Activated naive CD8-positive, alpha-beta T cell (primary cell): ENCODE measurements around the gene KRTAP10-1.
"Not testable (repeated sequence)": the region's sequence is repeated elsewhere in the genome, so short reads cannot be mapped to it uniquely, and the experiment has no call there.

ENCODE experiments used
- H3K27ac Mint-ChIP-seq: one replicate; pipeline ENCODE4 v1.8.0; 2021; ENCODE audit warnings: mixed read lengths
- H3K27me3 Mint-ChIP-seq: one replicate; pipeline ENCODE4 v1.8.0; 2021; ENCODE audit warnings: mixed read lengths
- H3K36me3 Mint-ChIP-seq: one replicate; pipeline ENCODE4 v1.8.0; 2021; ENCODE audit warnings: mixed read lengths
- H3K4me1 Mint-ChIP-seq: one replicate; pipeline ENCODE4 v1.8.0; 2021; ENCODE audit warnings: low read depth, mixed read lengths
- H3K4me3 Mint-ChIP-seq: one replicate; pipeline ENCODE4 v1.8.0; 2021; ENCODE audit warnings: mild to moderate bottlenecking, mixed read lengths
- H3K9me3 Mint-ChIP-seq: one replicate; pipeline ENCODE4 v1.8.0; 2021; ENCODE audit warnings: low read depth, mixed read lengths

Gene KRTAP10-1

DNA sequence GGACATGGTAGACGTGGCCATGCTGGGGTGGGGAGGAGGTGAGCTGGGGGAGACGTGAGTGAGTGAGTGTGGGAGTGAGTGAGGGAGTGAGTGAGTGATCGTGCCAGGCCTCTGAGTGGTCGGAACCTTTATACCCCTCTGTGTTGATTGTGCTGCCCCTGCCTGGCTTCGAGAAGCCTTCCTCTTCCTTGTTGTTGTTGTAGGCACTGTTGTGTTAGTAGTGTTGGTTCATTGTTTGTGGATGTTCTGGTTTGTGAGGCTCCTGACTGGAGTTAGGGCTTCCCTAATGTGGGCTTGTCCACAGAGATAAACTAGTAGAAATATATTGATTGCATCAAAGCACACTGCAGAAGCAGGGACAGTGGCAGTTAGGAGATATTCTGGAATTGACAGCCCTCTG lies 18.7 kb upstream of the KRTAP10-1 start, which contains the start of gene KRTAP10-3:
Gene KRTAP10-3 (minus strand): TSS at position 101 of the 400 bp plus-strand sequence. CDS start 80 bp downstream, at position 21.
- Mint-ChIP-seq H3K9me3 (peaks cover 11% of the 10 kb centered on the region), H3K36me3 (peaks cover 8% of the 10 kb centered on the region), H3K27me3 (no peaks in the 10 kb centered on the region), H3K4me3 (no peak within 1 kb of the TSS), H3K27ac (no peak within 1 kb of the TSS), H3K4me1 (no peaks in the 10 kb centered on the region)

DNA sequence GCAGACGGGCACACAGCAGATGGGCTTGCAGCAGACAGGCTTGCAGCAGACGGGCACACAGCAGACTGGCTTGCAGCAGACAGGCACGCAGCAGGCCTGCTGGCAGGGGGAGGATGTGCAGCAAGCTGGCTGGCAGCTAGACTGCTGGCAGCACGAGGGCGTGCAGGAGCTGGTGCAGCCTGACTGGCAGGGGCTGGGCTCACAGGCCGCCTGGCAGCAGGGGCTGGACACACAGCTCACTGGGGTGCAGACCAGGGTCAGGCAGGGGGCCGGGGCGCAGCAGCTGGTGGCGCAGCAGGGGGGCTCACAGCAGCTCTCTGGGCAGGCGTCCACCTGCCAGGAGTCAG lies 18.3 kb upstream of the KRTAP10-1 start:
- not testable (repeated sequence) for H3K27ac Mint-ChIP-seq

DNA sequence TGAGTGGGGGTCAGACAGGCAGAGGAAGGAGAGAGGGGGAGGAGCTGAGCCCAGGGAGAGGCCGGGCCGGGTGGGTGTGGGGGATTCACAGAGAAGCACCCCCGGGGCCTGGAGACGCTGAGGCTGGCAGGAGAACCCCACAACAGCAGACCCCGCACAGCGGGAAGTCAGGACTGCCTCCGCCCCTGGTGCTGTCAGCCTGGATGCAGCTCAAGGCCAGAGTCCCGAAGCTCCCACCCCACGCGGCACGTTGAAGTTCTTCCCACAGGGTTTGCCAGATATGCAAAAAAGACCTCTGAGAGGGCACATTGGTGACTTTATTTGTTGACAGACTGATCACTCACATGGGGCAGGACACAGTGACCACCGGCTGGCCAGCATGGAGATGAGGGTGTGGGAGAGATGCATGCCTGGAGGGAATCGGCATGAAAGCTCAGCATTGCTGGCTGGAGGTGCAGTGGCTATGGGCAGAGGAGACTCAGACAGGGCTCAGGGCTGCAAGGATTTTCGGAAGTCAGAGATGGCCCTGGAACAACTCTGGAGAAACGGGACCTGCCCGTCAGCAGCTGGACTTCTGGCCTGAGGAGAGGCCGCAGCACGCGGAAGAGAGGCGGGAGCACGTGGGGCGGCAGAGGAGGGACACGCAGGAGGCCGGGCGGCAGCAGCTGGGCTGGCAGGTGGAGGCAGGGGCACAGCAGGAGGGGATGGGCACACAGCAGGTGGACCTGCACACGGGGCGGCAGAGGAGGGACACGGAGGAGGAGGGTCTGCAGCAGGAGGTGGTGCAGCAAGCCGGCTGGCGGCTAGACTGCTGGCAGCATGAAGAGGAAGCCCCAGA lies 17.7 kb upstream of the KRTAP10-1 start:
- Mint-ChIP-seq H3K36me3 (peaks cover 12% of the 10 kb centered on the region), H3K27ac (no peak overlapping the region), H3K4me3 (no peak overlapping the region), H3K4me1 (no peaks in the 10 kb centered on the region), H3K27me3 (no peaks in the 10 kb centered on the region), H3K9me3 (peaks cover 14% of the 10 kb centered on the region)

More for the DNA sequence above, 18.3 kb upstream of the KRTAP10-1 start:
- H3K27me3 Mint-ChIP-seq, H3K4me3 Mint-ChIP-seq, H3K4me1 Mint-ChIP-seq: not testable (repeated sequence)
- peaks cover 13% of the 10 kb centered on the region for H3K9me3 Mint-ChIP-seq
- H3K36me3 Mint-ChIP-seq = peaks cover 10% of the 10 kb centered on the region

DNA sequence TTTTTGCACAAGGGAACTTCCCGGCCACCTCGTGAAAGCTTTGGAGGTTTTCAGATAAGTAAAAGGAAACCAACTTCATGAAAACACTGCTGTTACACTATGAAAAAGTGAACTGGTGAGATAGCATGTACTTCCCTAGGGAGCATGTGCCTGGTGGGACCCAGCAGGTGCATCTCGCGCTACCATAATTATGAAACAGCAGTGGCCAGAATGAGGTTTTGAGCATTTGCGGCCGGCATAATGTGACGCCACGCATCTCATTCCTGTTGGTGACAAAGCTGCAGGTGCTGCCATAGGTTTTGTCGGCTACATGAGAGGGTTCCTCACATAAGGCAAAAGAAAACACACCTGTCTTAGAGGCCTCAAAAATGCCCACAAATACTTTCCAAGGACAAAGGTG lies 16.9 kb upstream of the KRTAP10-1 start:
- peaks cover 12% of the 10 kb centered on the region for H3K36me3 Mint-ChIP-seq
- no peaks in the 10 kb centered on the region for H3K27me3 Mint-ChIP-seq
- H3K9me3 Mint-ChIP-seq = peaks cover 14% of the 10 kb centered on the region
- H3K4me3 Mint-ChIP-seq = no peak overlapping the region
- H3K4me1 Mint-ChIP-seq = no peaks in the 10 kb centered on the region
- H3K27ac Mint-ChIP-seq = no peak overlapping the region

DNA sequence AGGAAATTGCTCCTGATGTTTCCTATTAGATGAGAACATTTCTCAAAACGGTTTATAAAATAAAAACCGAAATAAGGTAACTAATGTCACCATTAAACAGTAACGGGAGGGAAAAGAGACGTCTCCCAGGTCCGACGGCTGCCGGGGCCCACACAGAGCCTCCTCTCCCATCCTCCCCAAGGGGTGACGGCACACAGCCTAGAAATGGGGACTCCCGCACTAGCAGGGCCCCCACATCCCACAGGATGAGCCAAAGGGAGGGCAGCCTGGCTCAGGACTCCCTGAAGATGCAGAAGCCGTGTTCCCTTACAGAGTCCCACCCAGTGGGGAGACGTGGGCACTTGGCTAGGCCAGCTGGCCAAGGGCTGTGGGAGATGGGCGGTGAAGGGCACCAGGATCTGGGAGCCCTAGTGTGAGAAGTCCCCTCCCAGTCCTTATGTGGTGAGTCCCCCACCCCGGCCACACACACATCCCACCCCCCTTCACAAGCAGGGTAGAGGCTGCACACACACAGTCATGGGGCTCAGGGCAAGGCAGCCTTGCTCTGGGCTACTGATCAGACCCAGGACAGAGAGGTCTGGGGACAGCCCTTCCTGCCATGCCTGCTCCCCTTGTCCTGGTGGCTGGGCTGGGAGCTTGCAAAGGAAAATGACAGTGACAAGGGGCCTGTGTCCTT lies 15.3 kb upstream of the KRTAP10-1 start:
- H3K9me3 Mint-ChIP-seq = peaks cover 9% of the 10 kb centered on the region
- H3K36me3 Mint-ChIP-seq = peaks cover 9% of the 10 kb centered on the region
- no peak overlapping the region for H3K27ac Mint-ChIP-seq
- H3K4me3 Mint-ChIP-seq = no peak overlapping the region
- no peaks in the 10 kb centered on the region for H3K27me3 Mint-ChIP-seq
- H3K4me1 Mint-ChIP-seq = peaks cover 3% of the 10 kb centered on the region

- Mint-ChIP-seq H3K36me3 (peaks cover 9% of the 10 kb centered on the region), H3K4me3 (no peak overlapping the region), H3K27ac (no peak overlapping the region), H3K27me3 (no peaks in the 10 kb centered on the region), H3K9me3 (peaks cover 8% of the 10 kb centered on the region), H3K4me1 (peaks cover 22% of the 10 kb centered on the region)
These were observed 12.7 kb upstream of the KRTAP10-1 start for GRCh38 chr21:44552681-44553080.

GRCh38 chr21:44552136-44552535 lies 12.1 kb upstream of the KRTAP10-1 start:
- Mint-ChIP-seq H3K36me3 (peaks cover 11% of the 10 kb centered on the region), H3K9me3 (peaks cover 12% of the 10 kb centered on the region), H3K27me3 (no peaks in the 10 kb centered on the region), H3K27ac (no peak overlapping the region), H3K4me1 (peaks cover 27% of the 10 kb centered on the region), H3K4me3 (no peak overlapping the region)

GRCh38 chr21:44551340-44551961 lies 11.5 kb upstream of the KRTAP10-1 start, which contains the start of gene KRTAP10-2:
KRTAP10-2 (minus strand) TSS chr21:44551505; CDS start chr21:44551458, 47 bp downstream.
- Mint-ChIP-seq H3K36me3 (peaks cover 15% of the 10 kb centered on the region), H3K4me3 (no peak within 1 kb of the TSS), H3K27ac (no peak within 1 kb of the TSS), H3K4me1 (peaks cover 33% of the 10 kb centered on the region), H3K9me3 (peaks cover 19% of the 10 kb centered on the region), H3K27me3 (no peaks in the 10 kb centered on the region)

- peaks cover 33% of the 10 kb centered on the region for H3K4me1 Mint-ChIP-seq
- H3K4me3 Mint-ChIP-seq = no peak overlapping the region
- H3K36me3 Mint-ChIP-seq = peaks cover 15% of the 10 kb centered on the region
- no peak overlapping the region for H3K27ac Mint-ChIP-seq
- H3K9me3 Mint-ChIP-seq = peaks cover 19% of the 10 kb centered on the region
- H3K27me3 Mint-ChIP-seq = no peaks in the 10 kb centered on the region
These were observed 10.8 kb upstream of the KRTAP10-1 start for GRCh38 chr21:44550807-44551206.

- not testable (repeated sequence) for H3K27me3 Mint-ChIP-seq, H3K27ac Mint-ChIP-seq, H3K4me3 Mint-ChIP-seq
- H3K9me3 Mint-ChIP-seq = peaks cover 24% of the 10 kb centered on the region
- peaks cover 33% of the 10 kb centered on the region for H3K4me1 Mint-ChIP-seq
- H3K36me3 Mint-ChIP-seq = peaks cover 20% of the 10 kb centered on the region
These were observed 10.3 kb upstream of the KRTAP10-1 start for GRCh38 chr21:44550285-44550684.

DNA sequence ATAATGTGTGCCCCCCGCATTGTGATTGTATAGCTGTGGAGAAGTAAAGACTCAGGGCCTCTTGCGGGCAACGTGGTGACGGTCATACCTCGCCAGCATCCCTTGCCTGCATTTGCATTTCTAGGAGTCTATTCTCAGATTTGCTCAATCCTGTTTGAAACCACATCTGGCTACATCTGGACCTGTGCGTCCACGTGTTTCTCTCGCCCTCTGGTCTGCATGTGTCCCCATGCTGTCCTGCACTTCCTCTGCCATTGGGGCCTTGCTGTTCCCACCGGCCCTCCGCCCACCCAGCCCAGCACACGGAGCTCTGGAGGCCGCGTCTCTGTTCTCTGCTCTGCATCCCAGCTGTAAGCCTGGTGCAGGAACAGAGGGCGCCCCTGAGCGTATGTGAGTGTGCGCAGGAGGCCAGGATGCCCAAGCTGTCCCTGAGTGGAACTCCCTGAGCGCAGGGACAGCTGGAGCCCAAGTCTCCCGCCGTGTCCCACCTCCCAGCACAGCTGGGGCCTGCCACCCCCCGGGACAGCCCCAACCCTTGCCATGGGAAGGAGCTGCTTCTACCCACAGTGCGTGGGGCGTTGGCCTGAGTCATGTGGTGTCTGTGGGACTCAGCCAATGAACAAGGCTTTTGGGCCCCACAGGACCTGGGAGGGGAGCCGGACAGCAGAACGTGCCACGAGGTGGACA lies 9.7 kb upstream of the KRTAP10-1 start:
- H3K27me3 Mint-ChIP-seq = no peaks in the 10 kb centered on the region

DNA sequence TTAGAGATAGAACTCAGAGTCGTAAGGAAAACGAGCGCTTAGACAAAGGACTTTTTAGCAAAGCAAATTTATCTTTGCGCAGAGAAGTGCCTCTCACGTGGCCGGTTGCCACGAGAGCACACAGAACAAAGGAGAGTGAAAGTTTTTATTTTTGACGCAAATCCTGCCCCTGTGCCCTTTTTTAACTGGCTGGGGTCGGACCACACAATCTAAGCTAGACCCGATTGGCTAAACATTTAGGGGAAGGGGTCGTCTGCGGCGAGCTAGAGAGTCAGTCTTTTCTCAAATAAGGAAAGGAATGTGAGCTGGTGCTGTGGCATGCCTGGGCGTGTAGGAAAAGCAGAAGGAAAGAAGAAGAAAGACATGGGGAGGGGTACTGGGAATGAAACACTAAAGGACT lies 8.9 kb upstream of the KRTAP10-1 start:
- Mint-ChIP-seq H3K9me3 (peaks cover 24% of the 10 kb centered on the region), H3K27ac (no peak overlapping the region), H3K27me3 (no peaks in the 10 kb centered on the region), H3K4me3 (peak overlapping the region; percentile 80), H3K4me1 (peaks cover 33% of the 10 kb centered on the region), H3K36me3 (peaks cover 20% of the 10 kb centered on the region)

More for the DNA sequence above, 9.7 kb upstream of the KRTAP10-1 start:
- Mint-ChIP-seq H3K4me1 (peaks cover 33% of the 10 kb centered on the region), H3K27ac (no peak overlapping the region), H3K4me3 (no peak overlapping the region), H3K9me3 (peaks cover 24% of the 10 kb centered on the region), H3K36me3 (peaks cover 20% of the 10 kb centered on the region)

GRCh38 chr21:44548381-44548780 lies 8.4 kb upstream of the KRTAP10-1 start:
- peaks cover 33% of the 10 kb centered on the region for H3K4me1 Mint-ChIP-seq
- peaks cover 18% of the 10 kb centered on the region for H3K36me3 Mint-ChIP-seq
- H3K27ac Mint-ChIP-seq = peak overlapping the region; percentile 97
- H3K9me3 Mint-ChIP-seq = peaks cover 22% of the 10 kb centered on the region
- H3K4me3 Mint-ChIP-seq = peak overlapping the region; percentile 80
- H3K27me3 Mint-ChIP-seq = no peaks in the 10 kb centered on the region

DNA sequence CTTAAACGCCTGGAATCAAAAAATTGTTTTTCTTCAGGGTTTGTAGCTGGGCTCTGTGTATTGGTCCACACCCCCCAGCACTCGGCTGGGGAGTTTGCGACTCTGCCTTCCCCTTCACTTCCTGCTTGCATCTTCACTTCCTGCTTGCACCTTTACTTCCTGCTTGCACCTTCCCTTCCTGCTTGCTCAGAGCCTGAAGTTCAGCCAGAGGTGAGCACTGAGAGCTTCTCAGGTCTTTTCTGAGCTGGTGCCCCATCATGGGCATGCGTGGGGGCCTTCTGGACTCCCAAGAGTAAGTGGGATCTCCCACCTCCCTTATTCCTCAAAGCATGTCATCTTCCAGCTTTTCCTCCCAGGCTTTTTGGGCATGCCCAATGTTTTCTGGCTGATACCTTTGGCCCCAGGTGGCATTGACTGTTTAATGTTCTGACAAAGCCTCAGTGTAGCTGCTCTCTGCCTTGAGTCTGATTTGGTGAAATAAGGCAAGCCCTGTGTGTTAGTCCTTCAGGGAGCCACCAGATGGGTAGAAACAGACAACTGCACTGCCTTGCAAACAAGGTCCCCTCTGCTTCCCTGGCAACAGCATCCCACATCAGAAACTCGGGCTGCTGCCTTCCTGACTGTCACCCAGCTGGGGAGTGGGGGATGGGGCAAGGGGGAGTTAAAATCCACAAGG lies 7.8 kb upstream of the KRTAP10-1 start:
- Mint-ChIP-seq H3K4me3 (peak overlapping the region; percentile 80), H3K9me3 (peaks cover 16% of the 10 kb centered on the region), H3K27ac (peak overlapping the region; percentile 97), H3K4me1 (peaks cover 33% of the 10 kb centered on the region), H3K27me3 (no peaks in the 10 kb centered on the region), H3K36me3 (peaks cover 15% of the 10 kb centered on the region)
